MCF 10A (cell line): ENCODE results near the gene PPIG. TPM values are rescaled to one million over a fixed set of nuclear protein-coding genes. Genes with fewer than 3 reads are reported as not detected.
"Not testable (repeated sequence)": the region's sequence is repeated elsewhere in the genome, so short reads cannot be mapped to it uniquely, and the experiment has no call there.

Source experiments
- BruUV-seq: library from RNA; stranded (reverse); fragments of 400-500 nt; replicated peaks from 2 replicates; lab custom pipeline; 2021; lab: Mats Ljungman, UMichigan
- CTCF ChIA-PET: fragments of 300-600 bp; sonication (Branson Sonifier 250); formaldehyde crosslinking; extraction: SDS; loops from one replicate; lab custom pipeline; 2021; ENCODE audit warnings: antibody characterized with exemption, inconsistent platforms; lab: Yijun Ruan, JAX
- POLR2A ChIA-PET: fragments of 300-600, 350-650 bp; sonication (Branson Sonifier 250); formaldehyde crosslinking; extraction: SDS; loops from one replicate; lab custom pipeline; 2020; ENCODE audit warnings: antibody characterized with exemption, inconsistent platforms; lab: Yijun Ruan, JAX
- DNase-seq: peaks from one replicate; pipeline ENCODE4 v3.0.0-alpha.2; 2018; ENCODE audit not compliant: unreplicated experiment
- H3K27ac Mint-ChIP-seq: one replicate; pipeline ENCODE4 v1.8.0; 2022; ENCODE audit warnings: mild to moderate bottlenecking, low read depth, mixed read lengths; ENCODE audit not compliant: unreplicated experiment
- H3K27me3 Mint-ChIP-seq: one replicate; pipeline ENCODE4 v1.8.0; 2022; ENCODE audit warnings: mixed read lengths; ENCODE audit not compliant: insufficient read depth, unreplicated experiment
- H3K36me3 Mint-ChIP-seq: one replicate; pipeline ENCODE4 v1.8.0; 2022; ENCODE audit warnings: mild to moderate bottlenecking, moderate library complexity, mixed read lengths; ENCODE audit not compliant: insufficient read depth, unreplicated experiment
- H3K4me1 Mint-ChIP-seq: one replicate; pipeline ENCODE4 v1.8.0; 2022; ENCODE audit warnings: mixed read lengths; ENCODE audit not compliant: insufficient read depth, unreplicated experiment
- H3K4me3 Mint-ChIP-seq: one replicate; pipeline ENCODE4 v1.8.0; 2022; ENCODE audit warnings: mild to moderate bottlenecking, moderate library complexity, mixed read lengths; ENCODE audit not compliant: unreplicated experiment
- H3K9me3 Mint-ChIP-seq: one replicate; pipeline ENCODE4 v1.8.0; 2022; ENCODE audit warnings: mixed read lengths; ENCODE audit not compliant: unreplicated experiment
- CTCF ChIP-seq: fragments of 200-600 bp; IDR thresholded peaks from one replicate; pipeline ENCODE4 v1.8.0; 2022; ENCODE audit warnings: antibody characterized with exemption, mild to moderate bottlenecking; ENCODE audit not compliant: unreplicated experiment
- intact Hi-C: fragments of 100-400 bp; cut with micrococcal nuclease; formaldehyde crosslinking; loops from 2 replicates; pipeline ENCODE4 v1.14.1; 2022
- total RNA-seq: library from RNA; stranded (reverse); gene quantifications from 2 replicates; pipeline ENCODE4 v1.2.3, GENCODE V29; 2022

Gene PPIG
- total RNA-seq, 1 experiment from 2014 or later: 64.7 TPM

GRCh38 chr2:169546756-169547155 lies 37.4 kb upstream of the PPIG start:
- no peak overlapping the region for H3K27ac Mint-ChIP-seq
- CTCF ChIA-PET: no interaction called here
- H3K27me3 Mint-ChIP-seq: no peaks in the 10 kb centered on the region
- H3K36me3 Mint-ChIP-seq: peaks cover 52% of the 10 kb centered on the region
- no peak overlapping the region for H3K4me3 Mint-ChIP-seq
- H3K9me3 Mint-ChIP-seq: no peaks in the 10 kb centered on the region
- H3K4me1 Mint-ChIP-seq: no peaks in the 10 kb centered on the region
- no peak for TF ChIP-seq CTCF
- BruUV-seq: no TSS peak
- DNase-seq: no peak
- POLR2A ChIA-PET: no interaction called here
- intact Hi-C loops: no loop called here

- ChIA-PET POLR2A (interaction anchor here (2.4 kb wide), 1 partner anchor 11 kb away, joined by 14 read pairs; the partner anchor contains the start of gene FASTKD1), CTCF (interaction anchor here (0.7 to 0.8 kb wide), 2 partner anchors 109 to 622 kb away, joined by 3 to 6 read pairs; no protein-coding TSS in a partner anchor)
- Mint-ChIP-seq H3K27ac (no peak overlapping the region), H3K4me1 (no peaks in the 10 kb centered on the region), H3K27me3 (no peaks in the 10 kb centered on the region), H3K4me3 (no peak overlapping the region), H3K9me3 (no peaks in the 10 kb centered on the region), H3K36me3 (peaks cover 68% of the 10 kb centered on the region)
- DNase-seq: no peak
- intact Hi-C loops: no loop called here
- no peak for TF ChIP-seq CTCF
- no TSS peak for BruUV-seq
Observed at GRCh38 chr2:169561364-169561763, 22.8 kb upstream of the PPIG start.

- H3K36me3 Mint-ChIP-seq: peaks cover 62% of the 10 kb centered on the region
- POLR2A ChIA-PET: interaction anchor here (0.6 to 2.4 kb wide), 2 partner anchors 11 to 261 kb away, joined by 3 to 14 read pairs; partner anchors contain the start of gene FASTKD1
- CTCF ChIA-PET, H3K4me3 Mint-ChIP-seq, intact Hi-C loops, BruUV-seq, DNase-seq, H3K4me1 Mint-ChIP-seq, H3K27me3 Mint-ChIP-seq, H3K27ac Mint-ChIP-seq, H3K9me3 Mint-ChIP-seq: not testable (repeated sequence)
Observed at GRCh38 chr2:169562084-169562483, 22.1 kb upstream of the PPIG start.

DNA sequence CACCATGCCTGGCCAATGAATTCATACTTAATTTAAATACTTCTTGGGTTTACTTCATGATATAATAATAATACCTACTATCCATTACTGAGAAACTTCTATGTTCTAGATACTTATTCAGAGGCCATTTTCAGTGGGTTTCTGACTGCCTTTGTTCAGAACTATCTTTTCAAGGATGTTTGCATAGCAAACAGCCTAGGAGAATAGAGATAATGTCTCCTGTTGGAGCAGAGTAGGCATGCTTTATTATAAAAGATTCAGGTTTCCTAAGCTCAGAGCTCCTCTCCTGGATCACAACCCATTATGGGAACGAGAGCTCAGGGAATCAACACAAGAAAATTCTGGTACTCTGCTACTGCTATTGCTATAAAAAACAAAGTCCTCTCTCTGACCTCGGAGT lies 21.6 kb upstream of the PPIG start:
- TF ChIP-seq CTCF: no peak
- ChIA-PET POLR2A (interaction anchor here (0.6 to 2.4 kb wide), 2 partner anchors 10 to 261 kb away, joined by 3 to 14 read pairs; partner anchors contain the start of gene FASTKD1), CTCF (no interaction called here)
- no peak overlapping the region for H3K4me3 Mint-ChIP-seq
- intact Hi-C loops: no loop called here
- no peaks in the 10 kb centered on the region for H3K27me3 Mint-ChIP-seq
- peaks cover 62% of the 10 kb centered on the region for H3K36me3 Mint-ChIP-seq
- no peak for DNase-seq
- peaks cover 1% of the 10 kb centered on the region for H3K4me1 Mint-ChIP-seq
- no peaks in the 10 kb centered on the region for H3K9me3 Mint-ChIP-seq
- no TSS peak for BruUV-seq
- H3K27ac Mint-ChIP-seq: no peak overlapping the region
